PC-3 (cell line): ENCODE measurements around the gene CSTF3. TPM values are rescaled to one million over a fixed set of nuclear protein-coding genes. Genes with fewer than 3 reads are reported as not detected.
"Not testable (repeated sequence)": the region's sequence is repeated elsewhere in the genome, so short reads cannot be mapped to it uniquely, and the experiment has no call there.

Source experiments
- ATAC-seq: fragments of 200-7000 bp; cut with Tn5 transposase; 2 replicates; pipeline ENCODE4 v1.9.1; 2020; ENCODE audit warnings: mild to moderate bottlenecking, moderate library complexity
- BruUV-seq: library from RNA; stranded (reverse); fragments of 400-500 nt; replicated peaks from 2 replicates; lab custom pipeline; 2021; lab: Mats Ljungman, UMichigan
- CTCF ChIA-PET: fragments of 300-600 bp; sonication (Branson Sonifier 250); formaldehyde crosslinking; loops from one replicate; lab custom pipeline; 2022; ENCODE audit warnings: antibody characterized with exemption; lab: Charles Lee
- POLR2A ChIA-PET: fragments of 300-600 bp; sonication (Branson Sonifier 250); formaldehyde crosslinking; loops from one replicate; lab custom pipeline; 2022; ENCODE audit warnings: antibody characterized with exemption; ENCODE audit not compliant: unreplicated experiment; lab: Charles Lee
- DNase-seq: peaks from one replicate; pipeline ENCODE4 v3.0.0-alpha.2; 2015
- H2AFZ ChIP-seq: fragments of 300-600 bp; sonication (generic); 2 replicates; pipeline ENCODE4 v1.6.0; 2016; ENCODE audit warnings: antibody characterized with exemption, low read length
- H3F3A ChIP-seq: fragments of 300-600 bp; sonication (generic); one replicate; pipeline ENCODE4 v1.6.0; 2017; ENCODE audit warnings: antibody characterized with exemption, low read length, control low read depth, mild to moderate bottlenecking; ENCODE audit not compliant: unreplicated experiment
- H3K27ac ChIP-seq: fragments of 300-600 bp; sonication (generic); 2 replicates; pipeline ENCODE4 v1.5.1; 2016; ENCODE audit warnings: mild to moderate bottlenecking, low read length
- H3K27me3 ChIP-seq: fragments of 300-600 bp; sonication (generic); 2 replicates; pipeline ENCODE4 v1.6.1; 2016; ENCODE audit warnings: low read length, mixed read lengths
- H3K36me3 ChIP-seq: fragments of 300-600 bp; sonication (generic); 2 replicates; pipeline ENCODE4 v1.6.1; 2016; ENCODE audit warnings: low read depth, mixed run types, low read length, mixed read lengths
- H3K4me1 ChIP-seq: fragments of 300-600 bp; sonication (generic); 2 replicates; pipeline ENCODE4 v1.5.1; 2016; ENCODE audit warnings: low read length; ENCODE audit not compliant: insufficient read depth
- H3K4me2 ChIP-seq: fragments of 300-600 bp; sonication (generic); 2 replicates; pipeline ENCODE4 v1.6.0; 2016; ENCODE audit warnings: low read length
- H3K4me3 ChIP-seq: fragments of 300-600 bp; sonication (generic); 2 replicates; pipeline ENCODE4 v1.5.1; 2016; ENCODE audit warnings: mild to moderate bottlenecking, low read length, mixed read lengths
- H3K79me2 ChIP-seq: fragments of 300-600 bp; sonication (generic); 2 replicates; pipeline ENCODE4 v1.6.1; 2017; ENCODE audit warnings: low read length, mixed read lengths
- H3K9ac ChIP-seq: fragments of 300-600 bp; sonication (generic); 2 replicates; pipeline ENCODE4 v1.6.0; 2016; ENCODE audit warnings: mild to moderate bottlenecking, low read length
- H3K9me2 ChIP-seq: fragments of 300-600 bp; sonication (generic); replicated peaks from 2 replicates; pipeline ENCODE4 v1.6.1; 2016; ENCODE audit warnings: mixed run types, low read length, mixed read lengths
- H3K9me3 ChIP-seq: fragments of 300-600 bp; sonication (generic); 2 replicates; pipeline ENCODE4 v1.6.1; 2016; ENCODE audit warnings: low read length, mixed read lengths
- H4K20me1 ChIP-seq: fragments of 300-600 bp; sonication (generic); 2 replicates; pipeline ENCODE4 v1.6.1; 2016; ENCODE audit warnings: low read length, mixed read lengths
- EZH2 ChIP-seq: fragments of 300-600 bp; sonication (generic); IDR thresholded peaks from one replicate; pipeline ENCODE4 v1.6.1; 2017; ENCODE audit warnings: antibody characterized with exemption, mild to moderate bottlenecking, low read length; ENCODE audit not compliant: unreplicated experiment
- EZH2phosphoT487 ChIP-seq: fragments of 300-600 bp; sonication (generic); IDR thresholded peaks from 2 replicates; pipeline ENCODE4 v1.6.1; 2018; ENCODE audit warnings: mild to moderate bottlenecking, antibody characterized with exemption, low read length, borderline replicate concordance
- intact Hi-C: fragments of 100-400 bp; cut with micrococcal nuclease; formaldehyde crosslinking; loops from 2 replicates; pipeline ENCODE4 v1.9.0; 2023
- total RNA-seq: library from RNA; depleted of rRNA; stranded (reverse); fragments of >200 nt; gene quantifications from 2 replicates; pipeline ENCODE4 v1.2.3, GENCODE V29; 2014
- TF ChIP-seq, protein P1 (sequence below): fragments of 300-600 bp; sonication (generic); conservative IDR thresholded peaks from 2 replicates; pipeline ENCODE4 v1.5.1; 2017; ENCODE audit warnings: antibody characterized with exemption, low read depth, mild to moderate bottlenecking, low read length

The CSTF3 gene
- total RNA-seq, 1 experiment from 2014 or later, result 30.0 TPM

DNA sequence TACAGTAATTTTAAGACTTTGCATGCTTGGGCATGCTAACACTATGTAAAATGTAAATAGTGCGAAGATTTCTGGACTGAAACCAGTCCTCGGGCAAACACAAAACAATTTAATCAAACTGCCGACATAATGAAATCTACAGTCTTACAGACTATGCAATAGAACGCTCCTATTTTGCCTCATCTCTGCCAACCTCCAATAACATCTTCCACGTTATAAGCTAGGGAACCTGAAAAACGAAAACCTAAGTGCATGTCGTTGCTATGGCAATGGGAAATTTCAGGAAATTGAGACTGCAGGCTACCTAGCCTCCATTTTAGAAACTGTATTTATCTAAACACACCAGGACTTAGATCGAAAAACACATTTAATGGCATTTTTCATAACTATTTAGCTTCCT is 1.1 kb downstream of the CSTF3 start:
- H3K79me2 ChIP-seq, result peaks cover 77% of the 10 kb centered on the region
- H3K4me1 ChIP-seq, result peaks cover 35% of the 10 kb centered on the region
- POLR2A ChIA-PET, result interaction anchor here (0.6 to 0.7 kb wide), 2 partner anchors 15 to 340 kb away, joined by 4 to 5 read pairs; no protein-coding TSS in a partner anchor
- no TSS peak for BruUV-seq
- H4K20me1 ChIP-seq, result peaks cover 48% of the 10 kb centered on the region
- H3K27ac ChIP-seq, result peak overlapping the region; percentile 53
- H3K9me2 ChIP-seq, result no peaks in the 10 kb centered on the region
- no peak overlapping the region for H2AFZ ChIP-seq
- peak overlapping the region; percentile 84 for H3K4me2 ChIP-seq
- no peaks in the 10 kb centered on the region for H3K9me3 ChIP-seq
- DNase-seq, result peak; percentile 47
- CTCF ChIA-PET, result no interaction called here
- no peaks in the 10 kb centered on the region for H3K27me3 ChIP-seq
- intact Hi-C loops, result no loop called here
- peaks cover 9% of the 10 kb centered on the region for H3K36me3 ChIP-seq
- peak overlapping the region; percentile 96 for H3K4me3 ChIP-seq
- H3K9ac ChIP-seq, result peak overlapping the region; percentile 99
- TF ChIP-seq, protein P1, sequence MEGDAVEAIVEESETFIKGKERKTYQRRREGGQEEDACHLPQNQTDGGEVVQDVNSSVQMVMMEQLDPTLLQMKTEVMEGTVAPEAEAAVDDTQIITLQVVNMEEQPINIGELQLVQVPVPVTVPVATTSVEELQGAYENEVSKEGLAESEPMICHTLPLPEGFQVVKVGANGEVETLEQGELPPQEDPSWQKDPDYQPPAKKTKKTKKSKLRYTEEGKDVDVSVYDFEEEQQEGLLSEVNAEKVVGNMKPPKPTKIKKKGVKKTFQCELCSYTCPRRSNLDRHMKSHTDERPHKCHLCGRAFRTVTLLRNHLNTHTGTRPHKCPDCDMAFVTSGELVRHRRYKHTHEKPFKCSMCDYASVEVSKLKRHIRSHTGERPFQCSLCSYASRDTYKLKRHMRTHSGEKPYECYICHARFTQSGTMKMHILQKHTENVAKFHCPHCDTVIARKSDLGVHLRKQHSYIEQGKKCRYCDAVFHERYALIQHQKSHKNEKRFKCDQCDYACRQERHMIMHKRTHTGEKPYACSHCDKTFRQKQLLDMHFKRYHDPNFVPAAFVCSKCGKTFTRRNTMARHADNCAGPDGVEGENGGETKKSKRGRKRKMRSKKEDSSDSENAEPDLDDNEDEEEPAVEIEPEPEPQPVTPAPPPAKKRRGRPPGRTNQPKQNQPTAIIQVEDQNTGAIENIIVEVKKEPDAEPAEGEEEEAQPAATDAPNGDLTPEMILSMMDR, result no peak
- TF ChIP-seq EZH2phosphoT487, result no peak
- TF ChIP-seq EZH2, result no peak
- H3F3A ChIP-seq, result no peaks in the 10 kb centered on the region
- peak; percentile 7 for ATAC-seq

DNA sequence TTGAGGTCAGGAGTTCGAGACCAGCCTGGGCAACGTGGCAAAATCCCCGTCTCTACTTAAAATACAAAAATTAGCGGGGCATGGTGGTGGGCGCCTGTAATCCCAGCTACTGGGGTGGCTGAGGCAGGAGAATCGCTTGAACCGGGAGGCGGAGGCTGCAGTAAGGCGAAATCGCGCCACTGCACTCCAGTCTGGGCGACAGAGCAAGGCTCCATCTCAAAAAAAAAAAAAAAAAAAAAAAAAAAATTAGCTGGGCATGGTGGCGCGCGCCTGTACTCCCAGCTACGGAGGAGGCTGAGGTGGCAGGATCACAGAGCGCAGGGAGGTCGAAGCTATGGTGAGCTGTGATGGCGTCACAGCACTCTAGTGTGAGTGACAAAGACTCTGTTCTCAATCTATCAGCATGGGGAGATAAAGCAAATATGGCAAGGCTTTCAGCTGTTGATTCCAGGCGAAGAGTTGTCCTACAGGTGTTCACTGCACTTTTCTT is 1.9 kb downstream of the CSTF3 start:
- Histone ChIP-seq H3K4me1 (peaks cover 35% of the 10 kb centered on the region), H3K4me3 (peak overlapping the region; percentile 96), H3K79me2 (peaks cover 85% of the 10 kb centered on the region), H3K9ac (peak overlapping the region; percentile 99), H4K20me1 (peaks cover 56% of the 10 kb centered on the region), H3K4me2 (peak overlapping the region; percentile 84)
- BruUV-seq, H2AFZ ChIP-seq, DNase-seq, H3K9me2 ChIP-seq, H3F3A ChIP-seq, H3K27ac ChIP-seq, ATAC-seq, POLR2A ChIA-PET, H3K9me3 ChIP-seq, H3K36me3 ChIP-seq, H3K27me3 ChIP-seq, intact Hi-C loops: not testable (repeated sequence)
- CTCF ChIA-PET, result interaction anchor here (0.6 kb wide), 1 partner anchor 230 kb away, joined by 3 read pairs; no protein-coding TSS in a partner anchor

- Histone ChIP-seq H3K27me3 (no peaks in the 10 kb centered on the region), H3K79me2 (peaks cover 91% of the 10 kb centered on the region), H3F3A (no peaks in the 10 kb centered on the region), H3K9ac (no peak overlapping the region), H3K36me3 (peaks cover 14% of the 10 kb centered on the region), H3K4me3 (peak overlapping the region; percentile 96), H3K27ac (no peak overlapping the region), H3K9me3 (no peaks in the 10 kb centered on the region), H3K9me2 (no peaks in the 10 kb centered on the region), H2AFZ (no peak overlapping the region), H3K4me1 (peaks cover 35% of the 10 kb centered on the region), H4K20me1 (peaks cover 62% of the 10 kb centered on the region), H3K4me2 (peak overlapping the region; percentile 84)
- ChIA-PET POLR2A (no interaction called here), CTCF (no interaction called here)
- ATAC-seq (no peak), DNase-seq (no peak)
- TF ChIP-seq EZH2 (no peak), EZH2phosphoT487 (no peak)
- TF ChIP-seq, protein P1, result no peak
- intact Hi-C loops, result no loop called here
- no TSS peak for BruUV-seq
Measured at GRCh38 chr11:33158596-33159275, 2.5 kb downstream of the CSTF3 start.
